RWPE2 (cell line): Measurements from ENCODE around the gene RCBTB2.
A peak's percentile ranks its signal among the peaks of the same experiment; 100 is the strongest.

Source experiments
- ATAC-seq: fragments of 200-7000 bp; cut with Tn5 transposase; 3 replicates; pipeline ENCODE4 v1.9.1; 2021; ENCODE audit warnings: low read depth
- DNase-seq: peaks from one replicate; pipeline ENCODE4 v3.0.0-alpha.2; 2020; ENCODE audit warnings: low spot score
- H3K27ac ChIP-seq: fragments of 450-650 bp; 2 replicates; pipeline ENCODE4 v1.5.1; 2017; ENCODE audit warnings: mild to moderate bottlenecking; ENCODE audit not compliant: poor library complexity, severe bottlenecking
- H3K27me3 ChIP-seq: fragments of 250-450 bp; sonication (Bioruptor Pico); 2 replicates; pipeline ENCODE4 v1.5.1; 2021; ENCODE audit warnings: mild to moderate bottlenecking, moderate library complexity; ENCODE audit not compliant: insufficient read depth, poor library complexity, severe bottlenecking
- H3K36me3 ChIP-seq: fragments of 250-450 bp; sonication (Bioruptor Pico); 2 replicates; pipeline ENCODE4 v1.5.1; 2020; ENCODE audit warnings: low read depth, mild to moderate bottlenecking, moderate library complexity
- H3K4me1 ChIP-seq: fragments of 250-450 bp; sonication (Bioruptor Pico); 2 replicates; pipeline ENCODE4 v1.5.1; 2021; ENCODE audit warnings: mild to moderate bottlenecking, moderate library complexity; ENCODE audit not compliant: insufficient read depth, poor library complexity, severe bottlenecking
- H3K4me3 ChIP-seq: fragments of 250-450 bp; sonication (Bioruptor Pico); 2 replicates; pipeline ENCODE4 v1.5.1; 2021; ENCODE audit warnings: mild to moderate bottlenecking, moderate library complexity; ENCODE audit not compliant: severe bottlenecking
- H3K9me3 ChIP-seq: fragments of 250-450 bp; sonication (Bioruptor Pico); 2 replicates; pipeline ENCODE4 v1.5.1; 2021; ENCODE audit warnings: mild to moderate bottlenecking, moderate library complexity; ENCODE audit not compliant: severe bottlenecking
- TF ChIP-seq, protein P1 (sequence below): fragments of 450-650 bp; IDR thresholded peaks from one replicate; pipeline ENCODE4 v1.5.1; 2017; ENCODE audit warnings: mild to moderate bottlenecking, moderate library complexity; ENCODE audit not compliant: poor library complexity, severe bottlenecking

Gene RCBTB2

DNA sequence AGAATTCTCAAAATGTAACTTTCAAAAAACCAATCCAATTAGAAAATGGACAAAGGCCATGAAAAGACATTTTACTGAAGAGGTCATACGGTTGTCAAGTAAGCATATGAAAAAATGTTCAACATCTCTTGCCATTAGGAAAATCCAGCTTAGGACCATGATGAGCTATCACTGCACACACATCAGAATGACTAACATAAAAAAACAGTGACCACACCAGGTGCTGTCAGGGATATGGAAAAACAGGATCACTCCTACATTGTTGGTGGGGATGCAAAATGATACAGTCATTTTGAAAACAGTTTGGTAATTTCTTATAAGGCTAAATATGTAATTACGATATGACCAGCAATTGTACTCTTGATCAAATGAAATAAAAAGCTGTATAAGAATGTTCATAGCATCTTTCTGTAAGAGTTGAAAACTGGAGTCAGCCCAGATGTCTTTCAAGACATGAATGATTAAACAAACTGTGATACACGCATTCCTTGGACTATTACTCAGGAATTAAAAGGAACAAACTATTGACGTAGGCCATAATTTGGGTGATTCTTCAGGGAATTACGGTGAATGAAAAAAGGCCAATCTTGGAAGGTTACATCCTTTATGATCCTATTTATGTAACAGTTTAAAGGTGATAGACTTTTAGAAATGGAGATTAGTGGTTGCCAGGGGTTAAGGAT is 26.9 kb upstream of the RCBTB2 start:
- Histone ChIP-seq H3K27ac (peak overlapping the region; percentile 60), H3K4me1 (peaks cover 13% of the 10 kb centered on the region), H3K27me3 (no peaks in the 10 kb centered on the region), H3K9me3 (no peaks in the 10 kb centered on the region), H3K36me3 (no peaks in the 10 kb centered on the region), H3K4me3 (no peak overlapping the region)
- TF ChIP-seq, protein P1, sequence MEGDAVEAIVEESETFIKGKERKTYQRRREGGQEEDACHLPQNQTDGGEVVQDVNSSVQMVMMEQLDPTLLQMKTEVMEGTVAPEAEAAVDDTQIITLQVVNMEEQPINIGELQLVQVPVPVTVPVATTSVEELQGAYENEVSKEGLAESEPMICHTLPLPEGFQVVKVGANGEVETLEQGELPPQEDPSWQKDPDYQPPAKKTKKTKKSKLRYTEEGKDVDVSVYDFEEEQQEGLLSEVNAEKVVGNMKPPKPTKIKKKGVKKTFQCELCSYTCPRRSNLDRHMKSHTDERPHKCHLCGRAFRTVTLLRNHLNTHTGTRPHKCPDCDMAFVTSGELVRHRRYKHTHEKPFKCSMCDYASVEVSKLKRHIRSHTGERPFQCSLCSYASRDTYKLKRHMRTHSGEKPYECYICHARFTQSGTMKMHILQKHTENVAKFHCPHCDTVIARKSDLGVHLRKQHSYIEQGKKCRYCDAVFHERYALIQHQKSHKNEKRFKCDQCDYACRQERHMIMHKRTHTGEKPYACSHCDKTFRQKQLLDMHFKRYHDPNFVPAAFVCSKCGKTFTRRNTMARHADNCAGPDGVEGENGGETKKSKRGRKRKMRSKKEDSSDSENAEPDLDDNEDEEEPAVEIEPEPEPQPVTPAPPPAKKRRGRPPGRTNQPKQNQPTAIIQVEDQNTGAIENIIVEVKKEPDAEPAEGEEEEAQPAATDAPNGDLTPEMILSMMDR: no peak
- DNase-seq: no peak
- peak; percentile 89 for ATAC-seq

DNA sequence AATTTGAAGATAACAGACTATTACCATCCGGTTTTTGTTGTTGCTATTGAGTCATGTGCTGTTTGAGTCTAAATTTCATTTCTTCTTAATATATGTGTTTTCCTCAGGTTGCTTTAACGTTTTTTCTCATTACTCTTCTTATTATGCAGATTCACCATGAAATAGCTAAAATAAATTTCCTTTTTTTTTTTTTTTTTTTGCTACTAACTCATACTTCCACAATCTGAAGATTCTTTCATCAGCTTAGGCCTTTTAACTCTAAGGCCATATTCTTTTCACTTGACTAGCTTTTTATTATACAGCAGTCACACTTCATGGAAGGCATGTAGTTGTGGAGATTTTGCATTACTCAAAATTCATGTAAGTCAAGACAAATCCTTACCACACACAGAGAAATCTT is 23.9 kb upstream of the RCBTB2 start:
- DNase-seq (no peak), ATAC-seq (no peak)
- no peak overlapping the region for H3K27ac ChIP-seq
- H3K36me3 ChIP-seq: no peaks in the 10 kb centered on the region
- H3K9me3 ChIP-seq: no peaks in the 10 kb centered on the region
- H3K27me3 ChIP-seq: no peaks in the 10 kb centered on the region
- H3K4me1 ChIP-seq: peaks cover 13% of the 10 kb centered on the region
- TF ChIP-seq, protein P1: no peak
- H3K4me3 ChIP-seq: no peak overlapping the region

DNA sequence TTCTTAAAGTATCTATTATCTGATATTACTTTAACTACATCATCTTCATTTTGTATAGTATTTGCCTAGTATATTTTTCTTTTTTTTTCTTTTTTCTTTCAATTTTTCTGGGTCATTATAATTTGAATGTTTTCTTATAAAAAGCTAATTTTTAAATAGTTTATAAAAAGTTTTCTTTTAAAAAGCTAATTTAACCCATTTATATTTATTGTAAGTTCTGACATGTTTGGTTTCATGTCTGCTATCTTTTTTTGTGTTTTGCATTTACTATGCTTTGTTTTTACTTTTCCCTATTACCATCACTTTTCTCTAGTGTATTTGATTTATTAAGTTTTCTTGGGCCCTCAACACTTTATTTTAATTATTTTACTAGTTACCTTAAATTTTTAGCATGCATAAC is 22.6 kb upstream of the RCBTB2 start:
- DNase-seq (no peak), ATAC-seq (no peak)
- H3K9me3 ChIP-seq: no peaks in the 10 kb centered on the region

DNA sequence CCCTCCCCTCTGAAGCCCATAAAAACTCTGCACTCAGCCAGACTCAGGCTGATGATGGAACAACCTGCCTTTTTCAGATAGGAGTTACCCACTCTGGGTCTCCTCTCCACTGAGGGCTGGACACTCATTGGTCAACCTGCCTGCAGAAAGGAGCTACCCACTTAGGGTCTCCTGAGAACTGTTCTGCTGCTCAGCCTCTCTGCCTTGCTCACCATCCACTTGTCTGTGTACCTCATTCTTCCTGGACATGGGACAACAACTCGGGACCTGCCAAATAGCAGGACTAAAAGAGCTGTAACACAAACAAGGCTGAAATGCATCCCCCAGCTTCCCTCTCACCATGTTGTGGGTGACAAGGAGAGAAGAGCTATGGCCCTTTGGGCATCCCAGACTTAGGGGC is 18.4 kb upstream of the RCBTB2 start:
- ATAC-seq: no peak
- Histone ChIP-seq H3K9me3 (no peaks in the 10 kb centered on the region), H3K4me3 (no peak overlapping the region)

More for the DNA sequence above, 22.6 kb upstream of the RCBTB2 start:
- Histone ChIP-seq H3K27me3 (no peaks in the 10 kb centered on the region), H3K4me3 (no peak overlapping the region), H3K36me3 (no peaks in the 10 kb centered on the region), H3K27ac (no peak overlapping the region), H3K4me1 (peaks cover 10% of the 10 kb centered on the region)
- TF ChIP-seq, protein P1: no peak

DNA sequence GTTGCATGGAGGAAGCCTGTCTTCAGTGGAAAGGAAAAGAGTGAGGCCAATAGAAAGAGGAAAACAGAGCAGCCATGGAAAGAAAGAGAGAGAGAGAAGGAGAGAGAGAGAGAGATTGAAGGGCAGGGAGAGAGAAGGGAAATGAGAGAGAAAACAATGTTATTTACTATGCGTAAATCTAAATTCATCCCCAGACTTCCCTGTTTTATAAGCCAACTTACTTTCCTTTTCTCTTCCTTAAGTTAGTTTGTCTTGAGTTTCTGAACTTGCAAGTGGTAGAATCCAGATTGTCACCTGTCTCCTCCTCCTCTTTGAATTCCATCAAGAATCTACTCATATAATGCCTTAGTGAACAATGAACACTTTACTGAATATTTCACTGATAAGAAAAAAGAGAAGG is 16.8 kb upstream of the RCBTB2 start:
- TF ChIP-seq, protein P1: no peak
- Histone ChIP-seq H3K4me1 (no peaks in the 10 kb centered on the region), H3K4me3 (no peak overlapping the region), H3K27me3 (no peaks in the 10 kb centered on the region), H3K27ac (no peak overlapping the region), H3K36me3 (no peaks in the 10 kb centered on the region), H3K9me3 (no peaks in the 10 kb centered on the region)
- DNase-seq: no peak
- ATAC-seq: no peak

More for the DNA sequence above, 18.4 kb upstream of the RCBTB2 start:
- Histone ChIP-seq H3K27me3 (no peaks in the 10 kb centered on the region), H3K4me1 (no peaks in the 10 kb centered on the region), H3K27ac (no peak overlapping the region), H3K36me3 (no peaks in the 10 kb centered on the region)
- no peak for DNase-seq
- TF ChIP-seq, protein P1: no peak
